Measurements from ENCODE around the gene PTPRE.
A peak's percentile ranks its signal among the peaks of the same experiment; 100 is the strongest.

The PTPRE gene

GRCh38 chr10:128044961-128045832 lies 138.3 kb downstream of the PTPRE start:
- TF ChIP-seq CTCF (conservative IDR thresholded peaks at IDR 0.05) (no peak), ZFX (IDR thresholded peaks at IDR 0.05) (no peak)
- no peak overlapping the region for H3K27ac ChIP-seq

GRCh38 chr10:128045833-128046120 lies 138.9 kb downstream of the PTPRE start:
- TF ChIP-seq ZFX (IDR thresholded peaks at IDR 0.05), result no peak

GRCh38 chr10:128046156-128046952 lies 139.5 kb downstream of the PTPRE start:
- peak overlapping the region; percentile 49 for H3K27ac ChIP-seq
- TF ChIP-seq ZFX (IDR thresholded peaks at IDR 0.05) (no peak), CTCF (conservative IDR thresholded peaks at IDR 0.05) (no peak)

More at GRCh38 chr10:128045833-128046120, 138.9 kb downstream of the PTPRE start:
- H3K27ac ChIP-seq, result no peak overlapping the region

- TF ChIP-seq CTCF (conservative IDR thresholded peaks at IDR 0.05) (no peak), ZFX (IDR thresholded peaks at IDR 0.05) (no peak)
- peak overlapping the region; percentile 49 for H3K27ac ChIP-seq
These were observed 140.0 kb downstream of the PTPRE start for GRCh38 chr10:128046953-128047290.

GRCh38 chr10:128047351-128047750 lies 140.4 kb downstream of the PTPRE start:
- TF ChIP-seq CTCF (conservative IDR thresholded peaks at IDR 0.05), result no peak
- peak; percentile 66; the same call in 1 of the 2 replicates for TF ChIP-seq ZFX (IDR thresholded peaks at IDR 0.05)
- peak overlapping the region; percentile 49 for H3K27ac ChIP-seq

- peak overlapping the region; percentile 49 for H3K27ac ChIP-seq
- no peak for TF ChIP-seq CTCF (conservative IDR thresholded peaks at IDR 0.05)
- TF ChIP-seq ZFX (IDR thresholded peaks at IDR 0.05), result no peak
These were observed 141.3 kb downstream of the PTPRE start for GRCh38 chr10:128047991-128048818.

GRCh38 chr10:128048819-128049210 lies 141.9 kb downstream of the PTPRE start:
- TF ChIP-seq ZFX (IDR thresholded peaks at IDR 0.05), result no peak
- no peak for TF ChIP-seq CTCF (conservative IDR thresholded peaks at IDR 0.05)
- H3K27ac ChIP-seq, result no peak overlapping the region

Data from C4-2B (cell line).